WTC11 (cell line): ENCODE data around the gene C5orf63. TPM values are rescaled to one million over a fixed set of nuclear protein-coding genes. Genes with fewer than 3 reads are reported as not detected.

Experiments
- ATAC-seq: fragments of 200-7000 bp; cut with Tn5 transposase; 2 replicates; pipeline ENCODE4 v1.10.0; 2021; ENCODE audit warnings: mild to moderate bottlenecking, moderate library complexity
- CTCF ChIA-PET: fragments of 300-600 bp; sonication (Branson Sonifier 250); formaldehyde crosslinking; loops from one replicate; lab custom pipeline; 2021; ENCODE audit warnings: antibody characterized with exemption; lab: Charles Lee
- POLR2A ChIA-PET: fragments of 350-600 bp; sonication (Branson Sonifier 250); formaldehyde crosslinking; loops from one replicate; lab custom pipeline; 2021; ENCODE audit warnings: antibody characterized with exemption; lab: Charles Lee
- DNase-seq: peaks from one replicate; pipeline ENCODE4 v3.0.0; 2021; ENCODE audit warnings: low spot score
- H3K27ac Mint-ChIP-seq: 2 replicates; pipeline ENCODE4 v1.8.0; 2021; ENCODE audit warnings: mixed read lengths
- H3K27me3 Mint-ChIP-seq: 2 replicates; pipeline ENCODE4 v1.8.0; 2021; ENCODE audit warnings: low read depth, mild to moderate bottlenecking, moderate library complexity, mixed read lengths
- H3K36me3 Mint-ChIP-seq: 2 replicates; pipeline ENCODE4 v1.8.0; 2021; ENCODE audit warnings: mixed read lengths
- H3K4me1 Mint-ChIP-seq: 2 replicates; pipeline ENCODE4 v1.8.0; 2022; ENCODE audit warnings: mixed read lengths
- H3K4me3 Mint-ChIP-seq: 2 replicates; pipeline ENCODE4 v1.8.0; 2021; ENCODE audit warnings: mild to moderate bottlenecking, moderate library complexity, mixed read lengths
- H3K9me3 Mint-ChIP-seq: 2 replicates; pipeline ENCODE4 v1.8.0; 2021; ENCODE audit warnings: mixed read lengths
- AFF4 ChIP-seq: sonication (generic); formaldehyde crosslinking; IDR thresholded peaks from 2 replicates; pipeline ENCODE4 v1.8.1; 2023; ENCODE audit warnings: mild to moderate bottlenecking, missing genetic modification reagents, borderline replicate concordance
- ATF2 ChIP-seq: sonication (generic); formaldehyde crosslinking; IDR thresholded peaks from 2 replicates; pipeline ENCODE4 v1.8.1; 2022; ENCODE audit warnings: low read depth, missing genetic modification reagents, borderline replicate concordance
- CTCF ChIP-seq: fragments of 200-600 bp; IDR thresholded peaks from 2 replicates; pipeline ENCODE4 v1.8.0; 2022; ENCODE audit warnings: antibody characterized with exemption
- FOXJ3 ChIP-seq: sonication (generic); formaldehyde crosslinking; IDR thresholded peaks from 2 replicates; pipeline ENCODE4 v1.9.0; 2021; ENCODE audit warnings: missing genetic modification reagents, mild to moderate bottlenecking, borderline replicate concordance
- FOXP4 ChIP-seq: sonication (generic); formaldehyde crosslinking; IDR thresholded peaks from 2 replicates; pipeline ENCODE4 v1.8.0; 2022; ENCODE audit warnings: mild to moderate bottlenecking, missing genetic modification reagents
- OVOL2 ChIP-seq: fragments of 250-450 bp; sonication (Bioruptor Pico); IDR thresholded peaks from 2 replicates; pipeline ENCODE4 v1.9.0; 2021; ENCODE audit warnings: mild to moderate bottlenecking, borderline replicate concordance
- PRDM15 ChIP-seq: sonication (generic); formaldehyde crosslinking; IDR thresholded peaks from 2 replicates; pipeline ENCODE4 v1.8.0; 2022; ENCODE audit warnings: missing genetic modification reagents
- PRRX2 ChIP-seq: fragments of 250-450 bp; sonication (Bioruptor Pico); IDR thresholded peaks from 2 replicates; pipeline ENCODE4 v1.8.0; 2021; ENCODE audit warnings: mild to moderate bottlenecking
- RORB ChIP-seq: fragments of 250-450 bp; sonication (Bioruptor Pico); IDR thresholded peaks from 2 replicates; pipeline ENCODE4 v1.9.0; 2021; ENCODE audit warnings: mild to moderate bottlenecking
- STAT6 ChIP-seq: sonication (generic); formaldehyde crosslinking; conservative IDR thresholded peaks from 2 replicates; pipeline ENCODE4 v1.8.1; 2023; ENCODE audit warnings: mild to moderate bottlenecking, low read depth, missing genetic modification reagents, moderate library complexity
- TCF7 ChIP-seq: sonication (generic); formaldehyde crosslinking; IDR thresholded peaks from 2 replicates; pipeline ENCODE4 v1.8.0; 2022; ENCODE audit warnings: mild to moderate bottlenecking, low read depth, missing genetic modification reagents, moderate library complexity
- TEAD1 ChIP-seq: sonication (generic); formaldehyde crosslinking; IDR thresholded peaks from 2 replicates; pipeline ENCODE4 v1.8.0; 2022; ENCODE audit warnings: mild to moderate bottlenecking, missing genetic modification reagents
- ZBTB21 ChIP-seq: sonication (generic); formaldehyde crosslinking; IDR thresholded peaks from 2 replicates; pipeline ENCODE4 v1.8.1; 2023; ENCODE audit warnings: mild to moderate bottlenecking, missing genetic modification reagents, borderline replicate concordance
- ZBTB43 ChIP-seq: sonication (generic); formaldehyde crosslinking; IDR thresholded peaks from 2 replicates; pipeline ENCODE4 v1.8.1; 2023; ENCODE audit warnings: mild to moderate bottlenecking, missing genetic modification reagents
- ZNF232 ChIP-seq: sonication (generic); formaldehyde crosslinking; IDR thresholded peaks from 2 replicates; pipeline ENCODE4 v1.8.0; 2022; ENCODE audit warnings: mild to moderate bottlenecking, missing genetic modification reagents
- ZNF263 ChIP-seq: sonication (generic); formaldehyde crosslinking; IDR thresholded peaks from 2 replicates; pipeline ENCODE4 v1.8.1; 2022; ENCODE audit warnings: low read depth, mild to moderate bottlenecking, moderate library complexity, missing genetic modification reagents
- ZNF281 ChIP-seq: sonication (generic); formaldehyde crosslinking; IDR thresholded peaks from 2 replicates; pipeline ENCODE4 v1.8.0; 2023; ENCODE audit warnings: mild to moderate bottlenecking, missing genetic modification reagents
- ZNF317 ChIP-seq: sonication (generic); formaldehyde crosslinking; IDR thresholded peaks from 2 replicates; pipeline ENCODE4 v1.8.1; 2023; ENCODE audit warnings: low read depth, mild to moderate bottlenecking, moderate library complexity, missing genetic modification reagents, borderline replicate concordance
- total RNA-seq: library from RNA; stranded (reverse); gene quantifications from 3 replicates; pipeline ENCODE4 v1.2.3, GENCODE V29; 2021

Gene C5orf63
- total RNA-seq, 1 experiment from 2014 or later: 3.1 TPM

GRCh38 chr5:127053049-127053448 lies 20.3 kb downstream of the C5orf63 start:
- H3K4me3 Mint-ChIP-seq: no peak overlapping the region
- POLR2A ChIA-PET: no interaction called here
- no peaks in the 10 kb centered on the region for H3K4me1 Mint-ChIP-seq
- TF ChIP-seq ZBTB21 (no peak), ZNF317 (CRISPR knock-in tag) (no peak), AFF4 (CRISPR knock-in tag) (no peak), FOXP4 (CRISPR knock-in tag) (no peak), OVOL2 (CRISPR knock-in tag) (no peak), ATF2 (CRISPR knock-in tag) (no peak), CTCF (no peak), TEAD1 (CRISPR knock-in tag) (no peak), ZNF281 (CRISPR knock-in tag) (no peak), ZNF263 (CRISPR knock-in tag) (no peak), STAT6 (CRISPR knock-in tag) (no peak), FOXJ3 (CRISPR knock-in tag) (no peak), RORB (CRISPR knock-in tag) (no peak), PRRX2 (CRISPR knock-in tag) (no peak), PRDM15 (CRISPR knock-in tag) (no peak), TCF7 (no peak), ZBTB43 (CRISPR knock-in tag) (no peak), ZNF232 (CRISPR knock-in tag) (no peak)

More at GRCh38 chr5:127053049-127053448, 20.3 kb downstream of the C5orf63 start:
- H3K27me3 Mint-ChIP-seq: no peaks in the 10 kb centered on the region; the same call in 1 of the 2 replicates
- ATAC-seq: no peak
- peaks cover 19% of the 10 kb centered on the region for H3K9me3 Mint-ChIP-seq
- CTCF ChIA-PET: no interaction called here
- H3K36me3 Mint-ChIP-seq: peaks cover 23% of the 10 kb centered on the region
- DNase-seq: no peak
- H3K27ac Mint-ChIP-seq: no peak overlapping the region
